GM19240 (cell line): ENCODE results near the gene RAP1GAP2.
"Not testable (repeated sequence)": the region's sequence is repeated elsewhere in the genome, so short reads cannot be mapped to it uniquely, and the experiment has no call there.

Source experiments
- DNase-seq: peaks from one replicate; pipeline ENCODE4 v3.0.0; 2011; ENCODE audit warnings: low spot score; ENCODE audit not compliant: insufficient read length

RAP1GAP2 gene

GRCh38 chr17:2995886-2996809 lies 199.9 kb downstream of the RAP1GAP2 start:
- DNase-seq = no peak

- DNase-seq = no peak
These were observed 200.8 kb downstream of the RAP1GAP2 start for GRCh38 chr17:2996810-2997670.

GRCh38 chr17:2998469-2998901 lies 202.2 kb downstream of the RAP1GAP2 start:
- not testable (repeated sequence) for DNase-seq

GRCh38 chr17:3002538-3003295 lies 206.5 kb downstream of the RAP1GAP2 start:
- DNase-seq = peak; percentile 66

GRCh38 chr17:3003296-3004149 lies 207.3 kb downstream of the RAP1GAP2 start:
- DNase-seq = no peak

GRCh38 chr17:3004150-3004801 lies 208.0 kb downstream of the RAP1GAP2 start:
- peak; percentile 17 for DNase-seq

- DNase-seq = no peak
These were observed 208.7 kb downstream of the RAP1GAP2 start for GRCh38 chr17:3004925-3005324.

- DNase-seq = no peak
These were observed 209.5 kb downstream of the RAP1GAP2 start for GRCh38 chr17:3005696-3006095.

GRCh38 chr17:3006801-3007200 lies 210.6 kb downstream of the RAP1GAP2 start:
- no peak for DNase-seq

GRCh38 chr17:3007651-3008121 lies 211.4 kb downstream of the RAP1GAP2 start:
- DNase-seq = no peak

GRCh38 chr17:3008336-3009288 lies 212.4 kb downstream of the RAP1GAP2 start:
- DNase-seq = no peak

- DNase-seq = no peak
These were observed 213.2 kb downstream of the RAP1GAP2 start for GRCh38 chr17:3009411-3009920.

GRCh38 chr17:3011891-3012290 lies 215.7 kb downstream of the RAP1GAP2 start:
- no peak for DNase-seq

GRCh38 chr17:3012926-3013581 lies 216.8 kb downstream of the RAP1GAP2 start:
- peak; percentile 66 for DNase-seq

- no peak for DNase-seq
These were observed 219.7 kb downstream of the RAP1GAP2 start for GRCh38 chr17:3015890-3016289.

- DNase-seq = no peak
These were observed 221.7 kb downstream of the RAP1GAP2 start for GRCh38 chr17:3017936-3018335.

- DNase-seq = no peak
These were observed 223.5 kb downstream of the RAP1GAP2 start for GRCh38 chr17:3019761-3020160.

GRCh38 chr17:3020381-3020780 lies 224.1 kb downstream of the RAP1GAP2 start:
- DNase-seq = no peak
